ENCODE data around the gene OR5AU1.
"Not testable (repeated sequence)": the region's sequence is repeated elsewhere in the genome, so short reads cannot be mapped to it uniquely, and the experiment has no call there.

OR5AU1 gene

GRCh38 chr14:21163871-21164291 lies 8.0 kb upstream of the OR5AU1 start:
- Histone ChIP-seq H3K27me3 (ENCODE audit: low read depth, low read length) (peaks cover 9% of the 10 kb centered on the region; the same call in 1 of the 2 replicates), H4K20me1 (ENCODE audit: insufficient read depth, low read length) (no peaks in the 10 kb centered on the region), H3K4me3 (ENCODE audit: low read length) (no peak overlapping the region), H3K27ac (ENCODE audit: low read length) (no peak overlapping the region), H3K36me3 (replicated peaks; ENCODE audit: low read depth, low read length) (no peaks in the 10 kb centered on the region), H3K79me2 (ENCODE audit: low read length) (no peaks in the 10 kb centered on the region), H3K4me2 (ENCODE audit: low read length) (no peak overlapping the region), H3K4me1 (ENCODE audit: low read length) (peaks cover 4% of the 10 kb centered on the region; the same call in 1 of the 2 replicates), H3K9ac (ENCODE audit: low read length) (no peak overlapping the region), H3K9me3 (ENCODE audit: insufficient read depth, low read length) (no peaks in the 10 kb centered on the region), H2AFZ (ENCODE audit: low read depth, low read length) (no peak overlapping the region)
- TF ChIP-seq CTCF (IDR thresholded peaks at IDR 0.05; ENCODE audit: low read depth, low read length) (no peak), EZH2phosphoT487 (IDR thresholded peaks at IDR 0.05; ENCODE audit: low read depth) (no peak)

- Histone ChIP-seq H3K4me1 (ENCODE audit: low read length) (peaks cover 4% of the 10 kb centered on the region; the same call in 1 of the 2 replicates), H2AFZ (ENCODE audit: low read depth, low read length) (no peak overlapping the region), H3K36me3 (replicated peaks; ENCODE audit: low read depth, low read length) (no peaks in the 10 kb centered on the region), H3K27ac (ENCODE audit: low read length) (no peak overlapping the region), H3K9ac (ENCODE audit: low read length) (no peak overlapping the region), H3K9me3 (ENCODE audit: insufficient read depth, low read length) (no peaks in the 10 kb centered on the region), H3K4me2 (ENCODE audit: low read length) (no peak overlapping the region), H3K79me2 (ENCODE audit: low read length) (no peaks in the 10 kb centered on the region), H3K27me3 (ENCODE audit: low read depth, low read length) (peaks cover 14% of the 10 kb centered on the region), H4K20me1 (ENCODE audit: insufficient read depth, low read length) (no peaks in the 10 kb centered on the region), H3K4me3 (ENCODE audit: low read length) (no peak overlapping the region)
- TF ChIP-seq EZH2phosphoT487 (IDR thresholded peaks at IDR 0.05; ENCODE audit: low read depth): no peak
- TF ChIP-seq CTCF (IDR thresholded peaks at IDR 0.05; ENCODE audit: low read depth, low read length): no peak
These were observed 6.2 kb upstream of the OR5AU1 start for GRCh38 chr14:21162081-21162480.

- Histone ChIP-seq H3K9me3 (ENCODE audit: insufficient read depth, low read length) (no peaks in the 10 kb centered on the region), H3K27ac (ENCODE audit: low read length) (no peak overlapping the region), H3K36me3 (replicated peaks; ENCODE audit: low read depth, low read length) (no peaks in the 10 kb centered on the region), H3K79me2 (ENCODE audit: low read length) (no peaks in the 10 kb centered on the region), H4K20me1 (ENCODE audit: insufficient read depth, low read length) (no peaks in the 10 kb centered on the region), H3K27me3 (ENCODE audit: low read depth, low read length) (peaks cover 19% of the 10 kb centered on the region), H3K4me2 (ENCODE audit: low read length) (no peak overlapping the region), H3K4me3 (ENCODE audit: low read length) (no peak overlapping the region), H2AFZ (ENCODE audit: low read depth, low read length) (no peak overlapping the region), H3K9ac (ENCODE audit: low read length) (no peak overlapping the region), H3K4me1 (ENCODE audit: low read length) (peaks cover 2% of the 10 kb centered on the region; the same call in 1 of the 2 replicates)
- no peak for TF ChIP-seq EZH2phosphoT487 (IDR thresholded peaks at IDR 0.05; ENCODE audit: low read depth)
- no peak for TF ChIP-seq CTCF (IDR thresholded peaks at IDR 0.05; ENCODE audit: low read depth, low read length)
These were observed 4.3 kb upstream of the OR5AU1 start for GRCh38 chr14:21160061-21160610.

- peaks cover 19% of the 10 kb centered on the region for H3K27me3 ChIP-seq (ENCODE audit: low read depth, low read length)
- H3K4me3 ChIP-seq (ENCODE audit: low read length); H3K9me3 ChIP-seq (ENCODE audit: insufficient read depth, low read length); H3K36me3 ChIP-seq (replicated peaks; ENCODE audit: low read depth, low read length); H3K4me2 ChIP-seq (ENCODE audit: low read length); H2AFZ ChIP-seq (ENCODE audit: low read depth, low read length); H3K79me2 ChIP-seq (ENCODE audit: low read length); H4K20me1 ChIP-seq (ENCODE audit: insufficient read depth, low read length); H3K27ac ChIP-seq (ENCODE audit: low read length); H3K4me1 ChIP-seq (ENCODE audit: low read length); H3K9ac ChIP-seq (ENCODE audit: low read length): not testable (repeated sequence)
These were observed 2.3 kb upstream of the OR5AU1 start for GRCh38 chr14:21158175-21158574.
